IPS-15b (cell line): Measurements from ENCODE around the gene STK10.

Source experiments
- H3K27me3 ChIP-seq: one replicate; pipeline ENCODE4 v1.6.1; 2013; ENCODE audit warnings: low read length; ENCODE audit not compliant: control insufficient read depth, insufficient read depth
- H3K36me3 ChIP-seq: one replicate; pipeline ENCODE4 v1.6.1; 2013; ENCODE audit warnings: low read length; ENCODE audit not compliant: control insufficient read depth, insufficient read depth
- H3K4me1 ChIP-seq: one replicate; pipeline ENCODE4 v1.6.1; 2013; ENCODE audit warnings: mild to moderate bottlenecking, low read length; ENCODE audit not compliant: control insufficient read depth, insufficient read depth
- H3K4me3 ChIP-seq: one replicate; pipeline ENCODE4 v1.5.1; 2013; ENCODE audit warnings: low read depth, low read length
- H3K9ac ChIP-seq: one replicate; pipeline ENCODE4 v1.6.1; 2013; ENCODE audit warnings: low read depth, mild to moderate bottlenecking, low read length
- H3K9me3 ChIP-seq: one replicate; pipeline ENCODE4 v1.6.1; 2013; ENCODE audit warnings: mild to moderate bottlenecking, low read length; ENCODE audit not compliant: control insufficient read depth, insufficient read depth

Gene STK10

DNA sequence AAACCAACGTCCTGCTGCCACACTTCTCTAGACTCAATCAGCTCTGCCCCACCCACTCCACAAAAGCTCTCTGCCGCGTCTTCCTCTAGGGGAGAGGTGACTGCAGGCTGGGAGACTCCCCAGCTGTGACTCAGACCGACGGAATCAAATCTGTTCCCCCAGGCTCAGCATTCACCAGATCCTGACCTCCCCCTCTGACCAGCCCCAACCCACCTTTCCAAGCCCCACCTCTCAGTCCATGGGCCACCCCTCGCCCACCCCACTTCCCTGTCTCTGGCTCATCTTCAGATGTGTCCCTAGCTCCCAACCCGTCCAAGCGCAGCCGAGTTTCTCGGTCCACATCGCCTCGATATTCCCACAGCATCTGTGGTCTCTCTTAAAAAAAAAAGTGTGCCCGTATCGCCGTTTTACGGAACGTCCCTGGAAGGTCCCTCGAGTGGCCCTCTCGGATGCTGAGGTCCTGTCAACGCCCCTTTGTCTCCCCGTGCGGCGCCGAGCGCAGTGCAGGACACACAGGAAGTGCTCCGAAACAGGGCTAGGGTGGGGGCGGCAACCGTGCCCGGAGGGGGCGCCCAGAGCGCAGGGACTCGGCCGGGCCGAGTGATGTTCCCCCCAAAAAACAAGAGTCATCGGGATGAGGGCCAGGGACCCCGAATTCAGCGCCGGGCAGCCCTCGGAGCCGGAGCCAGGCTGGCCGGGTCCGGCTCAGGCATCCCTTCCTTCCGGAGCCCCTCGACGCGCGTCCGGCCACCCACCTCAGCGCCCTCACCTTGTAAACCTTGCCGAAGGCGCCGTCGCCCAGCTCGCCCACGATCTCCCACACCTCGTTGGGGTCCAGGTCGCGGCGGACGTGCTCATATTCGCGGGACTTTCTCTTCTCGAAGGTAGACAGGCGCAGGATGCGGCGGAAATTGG lies 649 bp downstream of the STK10 start:
- Histone ChIP-seq H3K27me3 (peaks cover 2% of the 10 kb centered on the region), H3K36me3 (peaks cover 3% of the 10 kb centered on the region), H3K9me3 (no peaks in the 10 kb centered on the region), H3K4me1 (peaks cover 4% of the 10 kb centered on the region), H3K4me3 (peak overlapping the region; percentile 91), H3K9ac (peak overlapping the region; percentile 60)

DNA sequence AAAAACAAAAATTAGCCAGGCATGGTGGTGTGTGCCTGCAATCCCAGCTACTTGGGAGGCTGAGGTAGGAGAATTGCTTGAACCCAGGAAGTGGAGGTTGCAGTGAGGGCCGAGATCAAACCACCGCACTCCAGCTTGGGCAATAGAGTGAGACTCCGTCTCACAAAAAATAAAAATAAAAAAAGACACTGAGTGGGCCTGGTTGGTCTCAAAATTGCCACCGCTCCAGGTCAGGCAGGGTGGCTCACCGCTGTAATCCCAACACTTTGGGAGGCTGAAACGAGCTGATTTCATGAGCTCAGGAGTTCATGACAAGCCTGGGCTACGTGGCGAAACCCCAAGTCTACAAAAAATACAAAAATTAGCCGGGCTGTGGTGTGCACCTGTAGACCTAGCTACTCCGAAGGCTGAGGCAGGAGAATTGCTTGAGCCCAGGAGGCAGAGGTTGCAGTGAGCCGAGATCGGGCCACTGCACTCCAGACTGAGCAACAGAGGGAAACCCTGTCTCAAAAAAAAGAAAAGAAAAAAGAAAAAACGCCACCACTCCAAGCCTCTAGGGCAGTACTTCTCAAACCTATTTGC lies 1.8 kb downstream of the STK10 start:
- peaks cover 2% of the 10 kb centered on the region for H3K27me3 ChIP-seq
- peaks cover 4% of the 10 kb centered on the region for H3K4me1 ChIP-seq
- H3K36me3 ChIP-seq, result peaks cover 3% of the 10 kb centered on the region
- peak overlapping the region; percentile 91 for H3K4me3 ChIP-seq
- peak overlapping the region; percentile 47 for H3K9ac ChIP-seq
- no peaks in the 10 kb centered on the region for H3K9me3 ChIP-seq

GRCh38 chr5:172185096-172185461 lies 2.9 kb downstream of the STK10 start:
- Histone ChIP-seq H3K36me3 (peaks cover 3% of the 10 kb centered on the region), H3K4me3 (no peak overlapping the region), H3K9me3 (no peaks in the 10 kb centered on the region), H3K27me3 (peaks cover 2% of the 10 kb centered on the region), H3K9ac (peak overlapping the region; percentile 12), H3K4me1 (peaks cover 4% of the 10 kb centered on the region)

DNA sequence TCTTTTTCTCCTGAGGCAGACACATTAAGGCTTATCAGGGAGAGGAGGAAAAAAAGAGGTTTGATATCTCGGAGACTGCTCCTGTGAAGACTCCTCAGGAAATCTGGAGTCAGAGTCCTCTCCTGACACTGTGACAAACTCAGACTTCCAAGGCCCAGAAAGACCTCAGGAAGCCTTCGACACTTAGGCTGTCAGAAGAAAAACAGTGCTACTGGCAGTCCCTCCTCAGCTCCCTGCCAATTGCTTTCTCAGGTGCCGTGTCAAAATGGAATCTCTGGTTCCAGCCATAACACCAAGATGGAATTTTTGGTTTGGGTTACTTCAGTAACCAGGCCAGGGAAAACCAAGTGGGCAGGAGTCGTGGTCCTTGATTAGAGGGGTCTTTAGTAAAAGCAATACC lies 4.1 kb downstream of the STK10 start:
- peaks cover 13% of the 10 kb centered on the region for H3K4me1 ChIP-seq
- peaks cover 3% of the 10 kb centered on the region for H3K36me3 ChIP-seq
- H3K27me3 ChIP-seq, result no peaks in the 10 kb centered on the region
- H3K4me3 ChIP-seq, result no peak overlapping the region
- peak overlapping the region; percentile 37 for H3K9ac ChIP-seq
- H3K9me3 ChIP-seq, result no peaks in the 10 kb centered on the region

- Histone ChIP-seq H3K4me3 (no peak overlapping the region), H3K9me3 (no peaks in the 10 kb centered on the region), H3K27me3 (no peaks in the 10 kb centered on the region), H3K4me1 (peaks cover 20% of the 10 kb centered on the region), H3K36me3 (peaks cover 3% of the 10 kb centered on the region), H3K9ac (no peak overlapping the region)
These were observed 5.7 kb downstream of the STK10 start for GRCh38 chr5:172182291-172182690.

DNA sequence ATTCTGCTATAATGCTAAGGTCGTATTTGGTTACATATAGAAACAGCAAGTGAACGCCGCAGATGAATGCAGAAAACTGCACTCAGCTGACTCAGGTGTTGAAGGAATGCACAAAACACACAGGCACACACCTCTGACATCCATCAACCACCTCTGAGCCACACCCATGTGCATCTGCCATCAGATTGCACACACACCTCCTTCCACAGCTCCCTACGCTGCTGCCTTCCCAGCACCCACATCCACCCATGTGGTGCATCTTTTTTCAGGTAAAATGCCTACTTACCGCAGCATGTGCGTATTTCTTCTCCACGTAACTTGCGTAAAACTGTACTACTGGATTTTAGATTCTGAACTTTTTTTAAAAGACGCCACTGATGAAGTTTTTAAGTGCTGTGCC lies 7.1 kb downstream of the STK10 start:
- no peaks in the 10 kb centered on the region for H3K27me3 ChIP-seq
- no peak overlapping the region for H3K9ac ChIP-seq
- no peaks in the 10 kb centered on the region for H3K9me3 ChIP-seq
- H3K36me3 ChIP-seq, result peaks cover 3% of the 10 kb centered on the region
- H3K4me1 ChIP-seq, result peaks cover 16% of the 10 kb centered on the region
- H3K4me3 ChIP-seq, result no peak overlapping the region

DNA sequence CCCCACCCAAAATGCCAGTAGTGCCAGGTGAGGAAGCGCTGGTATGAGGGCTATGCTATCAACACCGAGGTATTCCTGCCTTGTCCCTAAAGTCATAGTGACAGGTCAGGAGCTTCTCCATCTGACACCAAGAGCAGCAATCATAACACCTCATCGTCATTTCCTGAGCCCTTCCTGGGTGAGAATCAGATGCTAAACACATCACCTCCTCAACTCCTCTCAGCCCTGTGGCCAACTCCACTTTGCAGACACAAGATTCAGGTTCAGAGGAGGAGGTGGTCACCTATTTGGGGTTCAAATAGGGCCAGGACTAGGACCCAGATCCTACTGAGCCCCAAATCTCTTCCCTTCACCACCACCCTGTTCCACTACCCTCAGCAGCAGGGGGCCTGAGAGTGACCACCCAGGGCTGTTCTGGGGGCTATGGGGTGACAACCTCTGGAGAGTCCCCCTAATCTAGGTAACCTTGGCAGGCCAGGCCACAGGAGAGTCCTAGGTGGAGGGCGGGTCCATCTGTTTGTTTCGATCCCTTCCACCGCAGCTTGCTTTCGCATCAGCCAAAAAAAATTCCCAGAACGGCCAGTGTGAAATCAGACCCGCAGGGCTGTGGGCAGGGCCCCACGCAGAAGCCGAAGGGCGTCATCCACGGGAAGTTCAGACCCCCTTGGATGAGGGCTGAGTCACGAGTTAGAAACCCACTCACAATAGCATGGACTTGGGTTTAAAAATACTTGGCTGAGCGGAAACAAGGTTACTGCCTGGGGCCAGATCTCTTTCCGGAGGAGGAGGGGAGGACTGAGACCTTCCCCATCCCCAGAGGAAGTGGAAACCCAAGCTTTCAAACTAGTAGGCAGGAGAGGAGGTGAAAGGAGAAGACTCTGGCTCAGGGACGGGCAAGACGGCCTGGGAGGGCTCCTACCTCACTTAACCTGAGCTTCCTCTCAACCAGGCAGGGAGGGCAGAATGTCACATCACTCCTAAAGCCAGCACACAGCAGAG lies 8.7 kb downstream of the STK10 start:
- H3K4me3 ChIP-seq, result no peak overlapping the region
- H3K9ac ChIP-seq, result no peak overlapping the region
- peaks cover 21% of the 10 kb centered on the region for H3K4me1 ChIP-seq
- H3K36me3 ChIP-seq, result peaks cover 2% of the 10 kb centered on the region
- no peaks in the 10 kb centered on the region for H3K27me3 ChIP-seq
- no peaks in the 10 kb centered on the region for H3K9me3 ChIP-seq

DNA sequence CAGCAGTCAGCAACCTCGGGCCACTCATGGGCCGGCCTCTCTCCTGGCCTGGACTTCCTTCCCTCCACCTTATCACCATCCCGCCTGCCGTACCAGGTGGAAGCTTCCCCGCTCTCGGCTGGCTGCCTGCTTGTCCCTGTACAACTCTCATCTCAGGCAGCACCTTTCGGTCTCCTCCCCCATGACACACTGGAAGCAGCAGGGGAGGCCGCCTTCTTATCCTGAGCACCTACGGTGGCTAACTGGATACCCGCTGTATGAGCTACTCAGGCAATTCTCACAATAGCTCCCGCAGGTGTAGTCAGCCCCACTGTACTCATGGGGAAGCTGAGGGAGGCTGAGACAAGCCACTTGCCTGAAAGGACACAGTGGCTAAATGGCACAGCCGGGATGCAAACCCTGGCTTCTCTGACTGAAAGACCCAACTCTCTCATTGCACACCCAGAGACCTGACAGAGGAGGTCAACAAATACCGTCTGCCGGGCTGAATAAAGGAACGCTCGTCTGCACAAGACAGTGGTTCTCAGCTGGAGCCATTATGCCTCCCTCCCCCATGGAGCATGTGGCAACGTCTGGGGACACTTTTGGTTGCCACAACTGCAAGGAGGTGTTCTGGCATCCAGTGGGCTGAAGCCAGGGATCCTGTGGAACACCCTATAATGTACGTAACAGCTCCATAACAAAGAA lies 9.6 kb downstream of the STK10 start:
- H3K27me3 ChIP-seq, result no peaks in the 10 kb centered on the region
- no peaks in the 10 kb centered on the region for H3K36me3 ChIP-seq
- peaks cover 21% of the 10 kb centered on the region for H3K4me1 ChIP-seq
- H3K9me3 ChIP-seq, result no peaks in the 10 kb centered on the region
- no peak overlapping the region for H3K4me3 ChIP-seq
- no peak overlapping the region for H3K9ac ChIP-seq

- no peak overlapping the region for H3K4me3 ChIP-seq
- no peaks in the 10 kb centered on the region for H3K9me3 ChIP-seq
- no peaks in the 10 kb centered on the region for H3K27me3 ChIP-seq
- H3K4me1 ChIP-seq, result peaks cover 21% of the 10 kb centered on the region
- no peak overlapping the region for H3K9ac ChIP-seq
- H3K36me3 ChIP-seq, result no peaks in the 10 kb centered on the region
These were observed 10.8 kb downstream of the STK10 start for GRCh38 chr5:172177176-172177575.

DNA sequence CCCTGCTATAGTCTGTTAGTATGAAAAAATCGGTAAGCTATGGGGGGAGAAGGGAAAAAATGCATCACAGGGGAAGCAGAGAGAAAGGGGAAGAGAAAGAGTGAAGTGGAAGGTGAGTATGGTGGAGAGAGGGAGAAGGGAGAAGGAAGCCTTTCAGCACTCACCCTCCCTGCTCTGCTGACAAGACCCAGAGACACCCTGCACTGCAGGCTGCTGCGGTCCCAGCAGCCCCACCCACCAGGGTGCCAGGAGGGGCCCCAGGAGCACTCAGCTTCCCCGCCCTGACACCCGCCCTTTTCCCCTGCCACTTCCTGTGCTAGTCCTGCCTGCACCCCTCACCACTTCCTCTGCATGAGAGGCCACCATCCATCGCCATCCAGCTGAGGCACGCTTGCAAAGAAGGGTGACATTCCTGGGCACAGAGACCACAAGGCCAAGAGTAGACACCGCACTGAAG lies 12.7 kb downstream of the STK10 start:
- Histone ChIP-seq H3K4me1 (peaks cover 21% of the 10 kb centered on the region), H3K9me3 (no peaks in the 10 kb centered on the region), H3K27me3 (no peaks in the 10 kb centered on the region), H3K9ac (no peak overlapping the region), H3K4me3 (no peak overlapping the region), H3K36me3 (no peaks in the 10 kb centered on the region)

- H3K9ac ChIP-seq, result no peak overlapping the region
- H3K4me3 ChIP-seq, result no peak overlapping the region
- H3K9me3 ChIP-seq, result no peaks in the 10 kb centered on the region
- H3K27me3 ChIP-seq, result no peaks in the 10 kb centered on the region
- no peaks in the 10 kb centered on the region for H3K36me3 ChIP-seq
- peaks cover 9% of the 10 kb centered on the region for H3K4me1 ChIP-seq
These were observed 14.4 kb downstream of the STK10 start for GRCh38 chr5:172173564-172174153.
